Endothelial cell of umbilical vein (primary cell): ENCODE measurements around the gene GPR32. TPM values are rescaled to one million over a fixed set of nuclear protein-coding genes. Genes with fewer than 3 reads are reported as not detected.

Experiments used
- BruUV-seq: library from RNA; stranded (reverse); fragments of 400-500 nt; replicated peaks from 2 replicates; lab custom pipeline; 2021; lab: Mats Ljungman, UMichigan
- CTCF ChIA-PET: fragments of 300-600, 350-600 bp; sonication (Branson Sonifier 250); formaldehyde crosslinking; loops from one replicate; lab custom pipeline; 2021; ENCODE audit warnings: antibody characterized with exemption, inconsistent platforms; lab: Charles Lee
- POLR2A ChIA-PET: fragments of 300-600, 350-600 bp; sonication (Branson Sonifier 250); formaldehyde crosslinking; loops from one replicate; lab custom pipeline; 2021; ENCODE audit warnings: antibody characterized with exemption, inconsistent platforms; lab: Charles Lee
- DNase-seq: peaks from one replicate; pipeline ENCODE4 v3.0.0-alpha.2; 2011; ENCODE audit warnings: low read depth, low spot score
- FAIRE-seq: peaks from 2 replicates; lab custom pipeline; 2011; peaks lifted over from hg19 to GRCh38; lab: Jason Lieb, UNC
- H2AFZ ChIP-seq: 2 replicates; pipeline ENCODE4 v1.6.0; 2012; ENCODE audit warnings: low read depth, low read length, control low read depth, inconsistent platforms
- H3K27ac ChIP-seq: 2 replicates; pipeline ENCODE4 v1.5.1; 2011; ENCODE audit warnings: low read depth, mild to moderate bottlenecking, control low read depth, low read length, moderate library complexity; ENCODE audit not compliant: insufficient read depth
- H3K27me3 ChIP-seq, 2 experiments: 2 replicates each; pipeline versions ENCODE4 v1.6.0 to v1.6.1; 2011; ENCODE audit warnings: low read length in 2 of 2, mixed read lengths in 1 of 2; ENCODE audit not compliant: control insufficient read depth in 2 of 2, insufficient read depth in 2 of 2
- H3K36me3 ChIP-seq, 2 experiments: 2 replicates in 1 of 2; 3 replicates in 1 of 2; pipeline ENCODE4 v1.5.1; 2011; ENCODE audit warnings: low read length in 2 of 2, mild to moderate bottlenecking in 1 of 2, moderate library complexity in 1 of 2; ENCODE audit not compliant: control insufficient read depth in 2 of 2, insufficient read depth in 2 of 2; ENCODE audit errors: extremely low read depth in 1 of 2
- H3K4me1 ChIP-seq: 3 replicates; pipeline ENCODE4 v1.5.1; 2011; ENCODE audit warnings: mild to moderate bottlenecking, low read length; ENCODE audit not compliant: control insufficient read depth, insufficient read depth; ENCODE audit errors: extremely low read depth
- H3K4me2 ChIP-seq: 2 replicates; pipeline ENCODE4 v1.6.1; 2011; ENCODE audit warnings: low read length, control low read depth, mixed read lengths; ENCODE audit not compliant: insufficient read depth
- H3K4me3 ChIP-seq, 3 experiments: fragments of 200-600 bp in 1 of 3; sonication (generic), shearing (Covaris generic) in 1 of 3; replicated peaks in 1 of 3; 2 replicates each; pipeline ENCODE4 v1.5.1; 2011 to 2016; ENCODE audit warnings: control low read depth in 3 of 3, low read length in 3 of 3, mild to moderate bottlenecking in 2 of 3, inconsistent platforms in 1 of 3, low read depth in 1 of 3, moderate library complexity in 1 of 3; ENCODE audit not compliant: insufficient read depth in 1 of 3
- H3K79me2 ChIP-seq: 2 replicates; pipeline ENCODE4 v1.6.0; 2012; ENCODE audit warnings: low read length, inconsistent platforms; ENCODE audit not compliant: control insufficient read depth, insufficient read depth
- H3K9ac ChIP-seq: replicated peaks from 2 replicates; pipeline ENCODE3; 2011; ENCODE audit warnings: low read length, control low read depth; ENCODE audit not compliant: insufficient read depth; ENCODE audit errors: extremely low read depth
- H3K9me1 ChIP-seq: replicated peaks from 3 replicates; pipeline ENCODE4 v1.6.0; 2011; ENCODE audit warnings: mild to moderate bottlenecking, low read length; ENCODE audit not compliant: control insufficient read depth, insufficient read depth; ENCODE audit errors: extremely low read depth
- H3K9me3 ChIP-seq: replicated peaks from 2 replicates; pipeline ENCODE4 v1.5.1; 2012; ENCODE audit warnings: low read length, inconsistent platforms; ENCODE audit not compliant: control insufficient read depth, insufficient read depth
- H4K20me1 ChIP-seq: replicated peaks from 2 replicates; pipeline ENCODE3; 2011; ENCODE audit warnings: mild to moderate bottlenecking, low read length; ENCODE audit not compliant: control insufficient read depth, insufficient read depth; ENCODE audit errors: extremely low read depth
- GATA2 ChIP-seq: IDR thresholded peaks from 2 replicates; pipeline ENCODE4 v1.7.0; 2011; ENCODE audit warnings: low read depth, mild to moderate bottlenecking, moderate library complexity, mixed read lengths, low read length; ENCODE audit not compliant: insufficient read length, insufficient read depth
- JUN ChIP-seq: IDR thresholded peaks from 2 replicates; pipeline ENCODE4 v1.6.1; 2011; ENCODE audit warnings: borderline replicate concordance, low read depth; ENCODE audit not compliant: insufficient read length, insufficient read depth
- MYC ChIP-seq: IDR thresholded peaks from one replicate; pipeline ENCODE4 v1.6.1; 2011; ENCODE audit warnings: mild to moderate bottlenecking, low read depth, low read length
- POLR2A ChIP-seq: IDR thresholded peaks from 2 replicates; pipeline ENCODE4 v1.6.1; 2012; ENCODE audit warnings: low read depth, mild to moderate bottlenecking, control low read depth, low read length
- POLR2AphosphoS5 ChIP-seq: IDR thresholded peaks from 2 replicates; pipeline ENCODE4 v1.6.1; 2012; ENCODE audit warnings: low read depth, mild to moderate bottlenecking, control low read depth, low read length, moderate library complexity; ENCODE audit not compliant: insufficient read depth
- dilution Hi-C: fragments of 300-500 bp; cut with MboI; formaldehyde crosslinking; loops from one replicate; pipeline ENCODE4 v1.15.0; 2019; ENCODE audit warnings: low sequenced_read_pairs; ENCODE audit not compliant: extremely low pct_ligation_motif_present
- intact Hi-C: fragments of 100-400 bp; cut with micrococcal nuclease; formaldehyde crosslinking; loops from one replicate; pipeline ENCODE4 v1.10.0; 2022
- polyA plus RNA-seq, 4 experiments: library from polyadenylated mRNA; depleted of rRNA in 3 of 4; stranded (reverse) in 3 of 4; unstranded in 1 of 4; fragments of >200 nt; gene quantifications; 2 replicates each; pipeline versions ENCODE4 v1.2.1 to v1.2.3, GENCODE V29; 2011 to 2012; ENCODE audit warnings: missing spikeins in 1 of 4
- total RNA-seq: library from RNA; stranded (reverse); gene quantifications from 2 replicates; pipeline ENCODE4 v1.2.3, GENCODE V29; 2021
- TF ChIP-seq, protein P1 (sequence below), 2 donors: IDR thresholded peaks; 1 replicate in 1 of 2; 2 replicates in 1 of 2; pipeline ENCODE4 v1.5.1; 2011; ENCODE audit warnings: low read length in 2 of 2, mild to moderate bottlenecking in 2 of 2, moderate library complexity in 2 of 2, control low read depth in 1 of 2, inconsistent platforms in 1 of 2, low read depth in 1 of 2; ENCODE audit not compliant: insufficient read depth in 1 of 2; ENCODE audit errors: extremely low read depth in 1 of 2

GPR32 gene
- total and polyA plus RNA-seq, 2 donors (not counting 3 experiments of a cell fraction or from before 2014, with no cell fraction given): not detected

- Histone ChIP-seq H3K27ac (no peak overlapping the region), H3K4me3 (no peak overlapping the region), H3K4me1 (peaks cover 16% of the 10 kb centered on the region), H3K9me1 (no peaks in the 10 kb centered on the region), H4K20me1 (no peaks in the 10 kb centered on the region), H3K9ac (no peak overlapping the region), H3K9me3 (no peaks in the 10 kb centered on the region), H3K27me3 (peaks cover 3% of the 10 kb centered on the region in 2 experiments), H3K36me3 (no peaks in the 10 kb centered on the region), H3K4me2 (no peak overlapping the region), H2AFZ (no peak overlapping the region), H3K79me2 (no peaks in the 10 kb centered on the region)
- intact Hi-C loops: loop anchor here (5.0 kb wide), 3 partner anchors 114 to 394 kb away; partner anchors contain the start of gene KCNC3
- FAIRE-seq (no peak), DNase-seq (no peak)
- ChIA-PET CTCF (interaction anchor here (0.6 to 1.4 kb wide), 10 partner anchors 12 to 936 kb away, joined by 3 to 7 read pairs (median 3); no protein-coding TSS in a partner anchor), POLR2A (no interaction called here)
- BruUV-seq: no TSS peak
- dilution Hi-C loops: no loop called here
- TF ChIP-seq MYC: no peak
- no peak for TF ChIP-seq JUN
- TF ChIP-seq, protein P1, sequence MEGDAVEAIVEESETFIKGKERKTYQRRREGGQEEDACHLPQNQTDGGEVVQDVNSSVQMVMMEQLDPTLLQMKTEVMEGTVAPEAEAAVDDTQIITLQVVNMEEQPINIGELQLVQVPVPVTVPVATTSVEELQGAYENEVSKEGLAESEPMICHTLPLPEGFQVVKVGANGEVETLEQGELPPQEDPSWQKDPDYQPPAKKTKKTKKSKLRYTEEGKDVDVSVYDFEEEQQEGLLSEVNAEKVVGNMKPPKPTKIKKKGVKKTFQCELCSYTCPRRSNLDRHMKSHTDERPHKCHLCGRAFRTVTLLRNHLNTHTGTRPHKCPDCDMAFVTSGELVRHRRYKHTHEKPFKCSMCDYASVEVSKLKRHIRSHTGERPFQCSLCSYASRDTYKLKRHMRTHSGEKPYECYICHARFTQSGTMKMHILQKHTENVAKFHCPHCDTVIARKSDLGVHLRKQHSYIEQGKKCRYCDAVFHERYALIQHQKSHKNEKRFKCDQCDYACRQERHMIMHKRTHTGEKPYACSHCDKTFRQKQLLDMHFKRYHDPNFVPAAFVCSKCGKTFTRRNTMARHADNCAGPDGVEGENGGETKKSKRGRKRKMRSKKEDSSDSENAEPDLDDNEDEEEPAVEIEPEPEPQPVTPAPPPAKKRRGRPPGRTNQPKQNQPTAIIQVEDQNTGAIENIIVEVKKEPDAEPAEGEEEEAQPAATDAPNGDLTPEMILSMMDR (IDR thresholded peaks at IDR 0.05; ENCODE audit: extremely low read depth in 1 of 2, insufficient read depth in 1 of 2, low read depth in 1 of 2, low read length in 2 of 2): no peak
- no peak for TF ChIP-seq POLR2A
- no peak for TF ChIP-seq GATA2
- TF ChIP-seq POLR2AphosphoS5: no peak
These were observed 48.7 kb upstream of the GPR32 start for GRCh38 chr19:50721441-50722137.
